Kidney (tissue), 22 donors: ENCODE results near the gene ALG5. TPM values are rescaled to one million over a fixed set of nuclear protein-coding genes. Genes with fewer than 3 reads are reported as not detected.

Experiments
- DNase-seq, 5 donors: peaks; one replicate each; pipeline ENCODE4 v3.0.0-alpha.2; 2013 to 2020
- FAIRE-seq: peaks from 2 replicates; lab custom pipeline; 2012; peaks lifted over from hg19 to GRCh38; lab: Jason Lieb, UNC
- H3K27ac ChIP-seq, 2 donors: one replicate each; pipeline ENCODE4 v1.7.0; 2013; ENCODE audit warnings: low read depth in 2 of 2, low read length in 2 of 2, inconsistent platforms in 1 of 2
- H3K27me3 ChIP-seq: one replicate; pipeline ENCODE4 v1.7.1; 2013; ENCODE audit warnings: low read length, inconsistent platforms; ENCODE audit not compliant: control insufficient read depth, insufficient read depth
- H3K36me3 ChIP-seq, 3 donors: one replicate each; pipeline versions ENCODE4 v1.7.0 to v1.7.1; 2013; ENCODE audit warnings: low read length in 3 of 3, control low read depth in 1 of 3, inconsistent platforms in 1 of 3; ENCODE audit not compliant: insufficient read depth in 3 of 3, control insufficient read depth in 2 of 3
- H3K4me1 ChIP-seq, 3 donors: one replicate each; pipeline versions ENCODE4 v1.7.0 to v1.7.1; 2013; ENCODE audit warnings: low read length in 3 of 3, inconsistent platforms in 1 of 3, low read depth in 1 of 3; ENCODE audit not compliant: control insufficient read depth in 2 of 3, insufficient read depth in 2 of 3
- H3K4me3 ChIP-seq, 3 donors: one replicate each; pipeline versions ENCODE4 v1.7.0 to v1.8.1; 2013; ENCODE audit warnings: low read length in 3 of 3, control low read depth in 1 of 3, inconsistent platforms in 1 of 3
- H3K9ac ChIP-seq, 3 donors: one replicate each; pipeline versions ENCODE4 v1.7.0 to v1.7.1; 2013; ENCODE audit warnings: low read length in 3 of 3, control low read depth in 1 of 3, inconsistent platforms in 1 of 3
- H3K9me3 ChIP-seq, 3 donors: one replicate each; pipeline versions ENCODE4 v1.7.0 to v1.7.1; 2013; ENCODE audit warnings: low read length in 3 of 3, control low read depth in 1 of 3, inconsistent platforms in 1 of 3; ENCODE audit not compliant: control insufficient read depth in 2 of 3, insufficient read depth in 1 of 3
- CTCF ChIP-seq: IDR thresholded peaks from 3 replicates; pipeline ENCODE4 v1.5.1; 2012; ENCODE audit warnings: mild to moderate bottlenecking, moderate library complexity, borderline replicate concordance; ENCODE audit not compliant: insufficient read depth; ENCODE audit errors: extremely low read depth
- intact Hi-C: fragments of 100-400 bp; cut with DNase I; formaldehyde crosslinking; loops from one replicate; pipeline ENCODE4 v1.11.1; 2022
- long read RNA-seq, 10 donors: library from polyadenylated mRNA in 1 of 10; unstranded in 1 of 10; transcript quantifications; one replicate each; pipeline ENCODE4 v2.0.0 and lab custom pipeline, GENCODE V29; 2021 to 2026
- polyA plus RNA-seq: library from polyadenylated mRNA; stranded (reverse); fragments of 350-450 nt; fragmentation: Illumina TruSeq; extraction: RNeasy Lipid Tissue Mini Kit (QIAGEN cat#74804); gene quantifications from one replicate; pipeline ENCODE4 v1.2.3, GENCODE V29; 2014; ENCODE audit warnings: low read depth, low replicate concordance; ENCODE audit not compliant: insufficient read depth
- total RNA-seq: library from RNA; stranded (reverse); fragmentation: NEBNext Ultra II Directional; extraction: Animal tissue kit (Norgen Biotek cat#: 25700); gene quantifications from one replicate; pipeline ENCODE4 v1.2.1, GENCODE V29; 2021
- donor health status: control.
- donor health status: control.
- donor health status: control.
- donor health status: control.
- donor health status: control.
- donor health status: DM: yes; HTN: yes; CAD: no.
- donor health status: Normal renal cell carcinoma (clear cell type).

The ALG5 gene
- total RNA-seq: 42.6 TPM
- 54.5 TPM for polyA plus RNA-seq
- long read RNA-seq, donor 1, transcript ALG5-201 (10 exons, 1,154 nt): major isoform, 17 of 17 reads
- long read RNA-seq, donor 1, partial matches to known transcripts: 0 of 17 reads
- long read RNA-seq, donor 1, other reads (novel, unspliced or antisense): 0 of 17 reads
- long read RNA-seq, donor 2, transcript ALG5-201 (10 exons, 1,154 nt): major isoform, 16 of 18 reads
- long read RNA-seq, donor 2, partial matches to known transcripts: 0 of 18 reads
- long read RNA-seq, donor 2, other reads (novel, unspliced or antisense): 0 of 18 reads
- long read RNA-seq, donor 3, transcript ALG5-201 (10 exons, 1,154 nt): major isoform, 32 of 32 reads
- long read RNA-seq, donor 3, partial matches to known transcripts: 0 of 32 reads
- long read RNA-seq, donor 3, other reads (novel, unspliced or antisense): 0 of 32 reads
- long read RNA-seq, donor 4, transcript ALG5-201 (10 exons, 1,154 nt): major isoform, 23 of 23 reads
- long read RNA-seq, donor 4, partial matches to known transcripts: 0 of 23 reads
- long read RNA-seq, donor 4, other reads (novel, unspliced or antisense): 0 of 23 reads
- long read RNA-seq, donor 5, partial matches to known transcripts: 0 of 3 reads
- long read RNA-seq, donor 5, other reads (novel, unspliced or antisense): 0 of 3 reads
- long read RNA-seq, donor 6, transcript ALG5-201 (10 exons, 1,154 nt): major isoform, 55 of 64 reads
- long read RNA-seq, donor 6, partial matches to known transcripts: 5 of 64 reads
- long read RNA-seq, donor 6, other reads (novel, unspliced or antisense): 0 of 64 reads
- long read RNA-seq, donor 7, transcript ALG5-201 (10 exons, 1,154 nt): major isoform, 45 of 52 reads
- long read RNA-seq, donor 7, partial matches to known transcripts: 1 of 52 reads
- long read RNA-seq, donor 7, other reads (novel, unspliced or antisense): 6 of 52 reads
- long read RNA-seq, donor 8, transcript ALG5-201 (10 exons, 1,154 nt): major isoform, 23 of 24 reads
- long read RNA-seq, donor 8, partial matches to known transcripts: 0 of 24 reads
- long read RNA-seq, donor 8, other reads (novel, unspliced or antisense): 0 of 24 reads
- long read RNA-seq, donor 9, transcript ALG5-201 (10 exons, 1,154 nt): major isoform, 15 of 15 reads
- long read RNA-seq, donor 9, partial matches to known transcripts: 0 of 15 reads
- long read RNA-seq, donor 9, other reads (novel, unspliced or antisense): 0 of 15 reads
- long read RNA-seq, donor 10, transcript ALG5-201 (10 exons, 1,154 nt): major isoform, 15 of 18 reads
- long read RNA-seq, donor 10, partial matches to known transcripts: 0 of 18 reads
- long read RNA-seq, donor 10, other reads (novel, unspliced or antisense): 0 of 18 reads

- intact Hi-C loops: loop anchor here (10.0 kb wide), 1 partner anchor 574 kb away; no protein-coding TSS in a partner anchor
- FAIRE-seq (no peak), DNase-seq (peak; percentile 92 to 96 (median 95))
- Histone ChIP-seq H3K4me3 (peak within 1 kb of the TSS; percentile 96 to 97 (median 96)), H3K36me3 (peaks cover 0 to 8% (median 2%) of the 10 kb centered on the region in 3 donors), H3K9me3 (no peaks in the 10 kb centered on the region), H3K27me3 (no peaks in the 10 kb centered on the region), H3K4me1 (peaks cover 3 to 9% (median 5%) of the 10 kb centered on the region in 3 donors), H3K27ac (peak within 1 kb of the TSS; percentile 98), H3K9ac (peak within 1 kb of the TSS; percentile 81 to 94 (median 93))
- TF ChIP-seq CTCF: peak; percentile 89
Observed at GRCh38 chr13:36999054-36999714, at the start of gene ALG5. ALG5 (minus strand) TSS chr13:36999340; CDS start chr13:36999300, 40 bp downstream.

GRCh38 chr13:37047846-37048245 lies 48.7 kb upstream of the ALG5 start:
- TF ChIP-seq CTCF: no peak
- Histone ChIP-seq H3K9me3 (no peaks in the 10 kb centered on the region), H3K4me3 (no peak overlapping the region), H3K4me1 (no peaks in the 10 kb centered on the region), H3K36me3 (peaks cover 3 to 13% (median 10%) of the 10 kb centered on the region in 3 donors), H3K9ac (no peak overlapping the region), H3K27ac (no peak overlapping the region), H3K27me3 (no peaks in the 10 kb centered on the region)
- DNase-seq: no peak
- no peak for FAIRE-seq
- intact Hi-C loops: no loop called here

- Histone ChIP-seq H3K4me3 (no peak overlapping the region), H3K9ac (no peak overlapping the region), H3K27me3 (no peaks in the 10 kb centered on the region), H3K4me1 (no peaks in the 10 kb centered on the region), H3K9me3 (no peaks in the 10 kb centered on the region), H3K27ac (no peak overlapping the region), H3K36me3 (peaks cover 6 to 22% (median 17%) of the 10 kb centered on the region in 3 donors)
- no peak for TF ChIP-seq CTCF
- DNase-seq (peak in 1 of 5 donors; percentile 15), FAIRE-seq (no peak)
- intact Hi-C loops: no loop called here
Observed at GRCh38 chr13:37047032-37047431, 47.9 kb upstream of the ALG5 start.
